ENCODE data around the gene DNAJB8.

DNA sequence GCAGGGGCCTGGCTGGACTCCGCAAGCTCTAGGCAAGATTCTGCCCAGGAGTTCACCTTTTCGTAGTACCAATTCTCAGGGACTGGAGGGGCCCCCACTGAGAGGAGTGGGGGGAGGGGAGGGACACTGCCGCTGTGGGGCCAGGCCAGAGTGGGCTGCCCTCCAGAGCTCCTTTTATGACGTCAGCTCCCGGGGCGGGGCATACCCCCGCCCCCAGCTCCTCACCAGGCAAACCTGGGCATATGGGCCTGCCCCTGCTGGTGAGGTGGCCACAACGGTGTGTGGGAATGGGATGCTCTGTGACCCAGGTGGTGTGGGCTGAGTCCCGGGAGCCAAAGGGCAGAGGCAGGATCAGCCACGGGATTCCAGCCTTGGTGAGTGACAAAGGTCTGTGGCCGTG is 3.3 kb downstream of the DNAJB8 start:
- TF ChIP-seq, protein P1, sequence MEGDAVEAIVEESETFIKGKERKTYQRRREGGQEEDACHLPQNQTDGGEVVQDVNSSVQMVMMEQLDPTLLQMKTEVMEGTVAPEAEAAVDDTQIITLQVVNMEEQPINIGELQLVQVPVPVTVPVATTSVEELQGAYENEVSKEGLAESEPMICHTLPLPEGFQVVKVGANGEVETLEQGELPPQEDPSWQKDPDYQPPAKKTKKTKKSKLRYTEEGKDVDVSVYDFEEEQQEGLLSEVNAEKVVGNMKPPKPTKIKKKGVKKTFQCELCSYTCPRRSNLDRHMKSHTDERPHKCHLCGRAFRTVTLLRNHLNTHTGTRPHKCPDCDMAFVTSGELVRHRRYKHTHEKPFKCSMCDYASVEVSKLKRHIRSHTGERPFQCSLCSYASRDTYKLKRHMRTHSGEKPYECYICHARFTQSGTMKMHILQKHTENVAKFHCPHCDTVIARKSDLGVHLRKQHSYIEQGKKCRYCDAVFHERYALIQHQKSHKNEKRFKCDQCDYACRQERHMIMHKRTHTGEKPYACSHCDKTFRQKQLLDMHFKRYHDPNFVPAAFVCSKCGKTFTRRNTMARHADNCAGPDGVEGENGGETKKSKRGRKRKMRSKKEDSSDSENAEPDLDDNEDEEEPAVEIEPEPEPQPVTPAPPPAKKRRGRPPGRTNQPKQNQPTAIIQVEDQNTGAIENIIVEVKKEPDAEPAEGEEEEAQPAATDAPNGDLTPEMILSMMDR (IDR thresholded peaks at IDR 0.05): no peak
- TF ChIP-seq POLR2A (IDR thresholded peaks at IDR 0.05): no peak
